ENCODE results near the gene PGRMC2.

- no peak for TF ChIP-seq EZH2 (IDR thresholded peaks at IDR 0.05)
- no peak for TF ChIP-seq POLR2AphosphoS5 (IDR thresholded peaks at IDR 0.05; ENCODE audit: borderline replicate concordance, low read depth, low read length)
- TF ChIP-seq FOXP2 (optimal IDR thresholded peaks at IDR 0.05; ENCODE audit: control extremely low read depth, extremely low read length, insufficient read depth) = no peak
Observed at GRCh38 chr4:128242601-128243000, 45.0 kb downstream of the PGRMC2 start.

All from SK-N-MC (cell line).